Right forelimb (tissue), 1 donor: Measurements from ENCODE around the gene TMEM256.
A peak's percentile ranks its signal among the peaks of the same experiment; 100 is the strongest.

Source experiments
- DNase-seq: peaks from one replicate; pipeline ENCODE4 v3.0.0-alpha.2; 2018

Gene TMEM256

GRCh38 chr17:7403977-7404736 lies at the start of gene TMEM256:
TSS of gene TMEM256 (minus strand) at chr17:7404097. CDS start at chr17:7404084, 13 bp downstream.
- peak; percentile 99 for DNase-seq

GRCh38 chr17:7448461-7448860 lies 44.6 kb upstream of the TMEM256 start:
- DNase-seq = no peak

GRCh38 chr17:7445619-7445968 lies 41.7 kb upstream of the TMEM256 start:
- peak; percentile 49 for DNase-seq

GRCh38 chr17:7444682-7445618 lies 41.1 kb upstream of the TMEM256 start, which contains the start of gene CHRNB1:
TSS of gene CHRNB1 (plus strand) at chr17:7445061. CDS start at chr17:7445128, 67 bp downstream.
- DNase-seq = peak; percentile 76

- no peak for DNase-seq
Measured at GRCh38 chr17:7443499-7444485, 39.9 kb upstream of the TMEM256 start.

GRCh38 chr17:7442142-7442541 lies 38.2 kb upstream of the TMEM256 start:
- no peak for DNase-seq

GRCh38 chr17:7441266-7441665 lies 37.4 kb upstream of the TMEM256 start:
- no peak for DNase-seq

GRCh38 chr17:7440834-7441195 lies 36.9 kb upstream of the TMEM256 start:
- peak; percentile 74 for DNase-seq

- DNase-seq = peak; percentile 77
Measured at GRCh38 chr17:7440113-7440833, 36.4 kb upstream of the TMEM256 start.

- DNase-seq = no peak
Measured at GRCh38 chr17:7439462-7440112, 35.7 kb upstream of the TMEM256 start, which contains the start of gene FGF11. TSS of gene FGF11 (plus strand) at chr17:7439512. CDS start at chr17:7439621, 109 bp downstream.

GRCh38 chr17:7438656-7439460 lies 35.0 kb upstream of the TMEM256 start:
- DNase-seq = no peak

- DNase-seq = peak; percentile 70
Measured at GRCh38 chr17:7437950-7438614, 34.2 kb upstream of the TMEM256 start.

- no peak for DNase-seq
Measured at GRCh38 chr17:7437369-7437863, 33.5 kb upstream of the TMEM256 start.

GRCh38 chr17:7436556-7437368 lies 32.9 kb upstream of the TMEM256 start:
- DNase-seq = peak; percentile 78

- no peak for DNase-seq
Measured at GRCh38 chr17:7435676-7436555, 32.0 kb upstream of the TMEM256 start.

- no peak for DNase-seq
Measured at GRCh38 chr17:7432296-7432695, 28.4 kb upstream of the TMEM256 start.

GRCh38 chr17:7431231-7431630 lies 27.3 kb upstream of the TMEM256 start:
- no peak for DNase-seq

- no peak for DNase-seq
Measured at GRCh38 chr17:7429722-7430121, 25.8 kb upstream of the TMEM256 start.
